ENCODE data around the gene LGALSL.

DNA sequence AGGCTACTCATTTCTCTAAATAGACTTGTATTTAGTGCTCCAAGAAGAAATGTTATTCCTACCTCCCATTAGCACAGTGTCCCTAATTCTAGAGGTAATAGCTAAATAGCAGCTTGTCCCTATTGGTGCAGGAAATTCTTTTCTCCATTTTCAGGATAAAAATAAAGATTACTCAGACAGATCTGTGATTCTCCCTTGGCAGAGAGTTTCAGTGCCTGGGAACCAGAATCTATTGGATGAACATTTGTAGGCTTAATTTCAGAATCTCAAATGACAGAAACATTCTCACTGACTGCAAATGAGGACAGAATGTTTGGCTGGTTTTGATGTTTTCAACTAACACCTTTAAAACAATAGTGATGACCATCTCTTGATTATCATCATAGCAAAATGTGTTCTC lies 33.3 kb upstream of the LGALSL start:
- TF ChIP-seq RAD21 (IDR thresholded peaks at IDR 0.05; ENCODE audit: low read depth) (no peak), EGR1 (IDR thresholded peaks at IDR 0.05) (no peak)
- TF ChIP-seq, protein P1, sequence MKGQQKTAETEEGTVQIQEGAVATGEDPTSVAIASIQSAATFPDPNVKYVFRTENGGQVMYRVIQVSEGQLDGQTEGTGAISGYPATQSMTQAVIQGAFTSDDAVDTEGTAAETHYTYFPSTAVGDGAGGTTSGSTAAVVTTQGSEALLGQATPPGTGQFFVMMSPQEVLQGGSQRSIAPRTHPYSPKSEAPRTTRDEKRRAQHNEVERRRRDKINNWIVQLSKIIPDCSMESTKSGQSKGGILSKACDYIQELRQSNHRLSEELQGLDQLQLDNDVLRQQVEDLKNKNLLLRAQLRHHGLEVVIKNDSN (IDR thresholded peaks at IDR 0.05): no peak

Measured in Ishikawa (cell line).